Right lung (tissue), 5 donors: ENCODE data around the gene NACA. TPM values are rescaled to one million over a fixed set of nuclear protein-coding genes. Genes with fewer than 3 reads are reported as not detected.

Experiments used
- DNase-seq, 2 donors: peaks; one replicate each; pipeline ENCODE4 v3.0.0-alpha.2; 2013
- polyA plus RNA-seq, 5 donors: library from polyadenylated mRNA; unstranded; fragments of 120-200 nt; gene quantifications; one replicate each; pipeline versions ENCODE4 v1.2.1 to v1.2.3, GENCODE V29; 2013; ENCODE audit warnings: inconsistent platforms in 1 of 5, low replicate concordance in 1 of 5; ENCODE audit not compliant: insufficient read length in 5 of 5, insufficient read depth in 1 of 5

NACA gene
- polyA plus RNA-seq, 5 donors, result 2,287 to 2,895 (median 2,368) TPM

DNA sequence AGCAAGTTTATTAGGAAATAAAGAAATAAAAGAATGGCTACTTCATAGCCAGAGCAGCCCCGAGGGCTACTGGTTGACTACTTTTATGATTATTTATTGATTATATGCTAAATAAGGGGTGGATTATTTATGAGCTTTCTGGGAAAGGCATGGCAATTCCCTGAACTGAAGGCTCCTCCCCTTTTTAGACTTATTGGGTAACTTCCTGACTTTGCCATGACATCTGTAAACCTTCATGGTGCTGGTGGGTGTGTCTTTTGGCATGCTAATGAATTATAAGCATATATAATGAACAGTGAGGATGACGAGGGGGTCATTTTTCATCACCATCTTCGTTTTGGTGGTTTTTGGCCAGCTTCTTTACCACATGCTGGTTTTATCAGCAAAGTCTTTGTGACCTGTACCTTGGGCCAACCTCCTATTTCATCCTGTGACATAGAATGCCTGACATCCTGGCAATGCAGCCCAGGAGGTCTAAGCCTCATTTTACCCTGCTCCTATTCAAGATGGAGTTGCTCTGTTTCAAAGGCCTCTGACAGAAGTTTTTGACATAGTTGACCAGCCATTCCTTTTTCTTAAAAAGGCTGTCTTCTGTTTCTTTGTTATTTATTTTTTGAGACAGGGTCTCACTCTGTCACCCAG lies 26.0 kb downstream of the NACA start:
- no peak for DNase-seq

- no peak for DNase-seq
Observed at GRCh38 chr12:56695327-56696101, 29.6 kb downstream of the NACA start.

GRCh38 chr12:56694161-56694560 lies 30.9 kb downstream of the NACA start:
- no peak for DNase-seq

- DNase-seq, result no peak
Observed at GRCh38 chr12:56688846-56689109, 36.3 kb downstream of the NACA start.

GRCh38 chr12:56688129-56688845 lies 36.8 kb downstream of the NACA start, which contains the start of gene PTGES3:
Gene PTGES3 (minus strand): TSS chr12:56688284. CDS start chr12:56687999, 285 bp downstream.
- DNase-seq, result peak; percentile 98

GRCh38 chr12:56687223-56688128 lies 37.6 kb downstream of the NACA start:
- DNase-seq, result peak; percentile 54 to 57

GRCh38 chr12:56684745-56685359 lies 40.2 kb downstream of the NACA start:
- DNase-seq, result no peak

- DNase-seq, result no peak
Observed at GRCh38 chr12:56682323-56682722, 42.8 kb downstream of the NACA start.

DNA sequence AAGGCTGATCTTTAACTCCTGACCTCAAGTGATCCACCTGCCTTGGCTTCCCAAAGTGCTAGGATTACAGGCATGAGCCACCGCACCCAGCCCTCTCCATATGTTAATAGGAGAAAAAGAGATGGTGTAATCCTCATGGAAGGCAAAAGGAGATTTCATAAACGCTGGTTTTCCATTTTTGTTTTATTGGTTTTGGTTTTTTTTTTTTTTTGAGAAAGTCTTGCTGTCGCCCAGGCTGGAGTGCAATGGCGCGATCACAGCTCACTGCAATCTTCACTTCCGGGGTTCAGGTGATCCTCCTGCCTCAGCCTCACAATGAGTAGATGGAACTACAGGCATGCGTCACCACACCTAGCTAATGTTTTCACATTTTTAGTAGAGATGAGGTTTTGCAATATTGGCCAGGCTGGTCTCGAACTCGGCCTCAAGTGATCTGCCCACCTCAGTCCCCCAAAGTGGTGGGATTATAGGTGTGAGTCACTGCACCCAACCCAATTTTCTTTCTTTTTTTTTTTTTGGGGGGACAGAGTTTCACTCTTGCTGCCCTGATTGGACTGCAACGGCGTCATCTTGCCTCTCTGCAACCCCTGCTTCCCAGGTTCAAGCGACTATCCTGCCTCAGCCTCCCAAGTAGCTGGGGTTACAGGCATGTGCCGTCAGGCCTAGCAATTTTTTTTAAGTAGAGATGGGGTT lies 45.1 kb downstream of the NACA start:
- no peak for DNase-seq

GRCh38 chr12:56678852-56679251 lies 46.2 kb downstream of the NACA start:
- DNase-seq, result no peak

DNA sequence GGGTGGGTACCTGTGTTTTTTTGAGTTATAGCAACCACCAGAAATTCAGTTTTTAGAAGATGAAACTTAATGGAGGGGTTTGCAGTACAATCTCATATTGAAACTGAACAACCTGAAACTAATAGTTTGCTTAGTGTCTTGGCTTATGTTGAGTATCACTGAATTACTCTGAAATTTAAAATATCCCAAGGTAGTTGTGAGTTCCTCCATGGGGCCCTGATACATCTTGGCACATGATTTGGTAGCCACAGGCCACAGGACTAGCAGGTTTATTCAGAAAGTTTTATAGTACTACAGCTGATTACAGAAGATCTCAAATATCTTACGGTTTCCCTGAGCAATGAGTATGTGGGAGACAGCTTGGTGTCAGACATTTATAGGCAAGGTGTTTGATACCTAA lies 47.4 kb downstream of the NACA start:
- DNase-seq, result no peak

DNA sequence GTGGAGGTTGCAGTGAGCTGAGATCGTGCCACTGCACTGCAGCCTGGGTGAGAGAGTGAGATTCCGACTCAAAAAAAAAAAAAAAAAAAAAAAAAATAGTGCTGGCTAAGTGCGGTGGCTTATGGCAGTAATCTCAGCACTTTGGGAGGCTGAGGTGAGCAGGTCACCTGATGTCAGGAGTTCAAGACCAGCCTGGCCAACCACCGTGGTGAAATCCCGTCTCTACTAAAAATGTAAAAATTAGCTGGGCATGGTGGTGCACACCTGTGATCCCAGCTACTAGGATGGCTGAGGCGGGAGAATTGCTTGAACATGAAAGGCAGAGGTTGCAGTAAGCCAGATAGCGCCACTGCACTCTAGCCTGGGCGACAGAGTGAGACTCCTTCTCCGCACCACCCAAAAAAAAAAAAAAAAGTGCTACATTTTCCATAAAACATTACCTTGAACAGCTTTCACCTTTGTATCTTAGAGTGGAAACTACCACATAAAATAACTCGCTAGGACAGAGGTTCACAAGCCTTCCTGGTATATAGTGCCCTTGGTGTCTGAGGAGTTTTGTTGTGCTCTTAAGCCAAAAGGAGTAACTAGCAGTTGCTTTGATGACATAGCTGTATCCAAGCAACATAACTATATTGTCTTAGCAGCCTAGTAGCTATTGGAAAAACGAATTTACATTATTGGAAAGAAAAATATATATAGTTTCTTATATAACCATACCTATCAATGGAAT lies 48.1 kb downstream of the NACA start:
- no peak for DNase-seq

DNA sequence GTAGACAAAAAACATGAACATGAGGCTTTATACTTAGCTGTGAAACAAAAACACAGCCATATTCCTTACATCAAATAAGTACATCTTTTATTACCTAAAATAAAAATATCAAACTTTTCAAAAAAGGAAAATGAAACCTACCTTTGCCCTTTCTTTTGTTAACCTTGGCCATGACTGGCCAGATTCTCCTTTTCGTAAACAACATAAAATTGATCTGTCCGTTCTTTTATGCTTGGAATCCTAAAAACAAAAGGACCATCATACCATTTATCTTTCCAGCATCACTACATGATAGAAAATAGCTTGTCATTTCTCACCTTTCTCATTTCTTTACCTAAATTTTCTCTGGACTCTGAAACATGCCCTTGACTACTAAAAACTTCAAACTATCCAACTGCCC lies 53.5 kb downstream of the NACA start:
- DNase-seq, result no peak

GRCh38 chr12:56670836-56671235 lies 54.3 kb downstream of the NACA start:
- DNase-seq, result no peak

GRCh38 chr12:56668197-56668457 lies 57.0 kb downstream of the NACA start:
- DNase-seq, result no peak

Other genes starting within 250 kb of the NACA start
- gene GLS2, start 237.1 kb downstream of the NACA start, polyA plus RNA-seq, result 1 to 10 TPM; 2.0 to 4.6 (median 2.9) TPM
- 10 to 100 TPM; 35.3 to 88.3 (median 73.0) TPM for gene RBMS2, start 203.5 kb downstream of the NACA start, polyA plus RNA-seq
- 100 to 1,000 TPM in 1 of 5 donors, 10 to 100 TPM in 4; 67.1 to 114 (median 91.1) TPM for gene BAZ2A, start 95.0 kb downstream of the NACA start, polyA plus RNA-seq
- gene ATP5F1B, start 79.3 kb downstream of the NACA start, polyA plus RNA-seq, result 100 to 1,000 TPM; 559 to 605 (median 592) TPM
- gene PTGES3, start 37.0 kb downstream of the NACA start, polyA plus RNA-seq, result 100 to 1,000 TPM; 250 to 278 (median 272) TPM
- 10 to 100 TPM; 16.5 to 31.2 (median 23.7) TPM for gene PRIM1, start 27.0 kb upstream of the NACA start, polyA plus RNA-seq
- gene HSD17B6, start 38.0 kb upstream of the NACA start, polyA plus RNA-seq, result 1 to 10 TPM in 4 of 5 donors, under 1 TPM in 1; 0.95 to 4.6 (median 3.1) TPM
- gene SDR9C7, start 209.1 kb upstream of the NACA start, polyA plus RNA-seq, result under 1 TPM in 4 of 5 donors, not detected in 1; 0.09 to 0.24 (median 0.17) TPM
- gene RDH16, start 232.3 kb upstream of the NACA start, polyA plus RNA-seq, result under 1 TPM; 0.48 to 0.94 (median 0.74) TPM